ENCODE results near the gene MORF4L1.

Gene MORF4L1

DNA sequence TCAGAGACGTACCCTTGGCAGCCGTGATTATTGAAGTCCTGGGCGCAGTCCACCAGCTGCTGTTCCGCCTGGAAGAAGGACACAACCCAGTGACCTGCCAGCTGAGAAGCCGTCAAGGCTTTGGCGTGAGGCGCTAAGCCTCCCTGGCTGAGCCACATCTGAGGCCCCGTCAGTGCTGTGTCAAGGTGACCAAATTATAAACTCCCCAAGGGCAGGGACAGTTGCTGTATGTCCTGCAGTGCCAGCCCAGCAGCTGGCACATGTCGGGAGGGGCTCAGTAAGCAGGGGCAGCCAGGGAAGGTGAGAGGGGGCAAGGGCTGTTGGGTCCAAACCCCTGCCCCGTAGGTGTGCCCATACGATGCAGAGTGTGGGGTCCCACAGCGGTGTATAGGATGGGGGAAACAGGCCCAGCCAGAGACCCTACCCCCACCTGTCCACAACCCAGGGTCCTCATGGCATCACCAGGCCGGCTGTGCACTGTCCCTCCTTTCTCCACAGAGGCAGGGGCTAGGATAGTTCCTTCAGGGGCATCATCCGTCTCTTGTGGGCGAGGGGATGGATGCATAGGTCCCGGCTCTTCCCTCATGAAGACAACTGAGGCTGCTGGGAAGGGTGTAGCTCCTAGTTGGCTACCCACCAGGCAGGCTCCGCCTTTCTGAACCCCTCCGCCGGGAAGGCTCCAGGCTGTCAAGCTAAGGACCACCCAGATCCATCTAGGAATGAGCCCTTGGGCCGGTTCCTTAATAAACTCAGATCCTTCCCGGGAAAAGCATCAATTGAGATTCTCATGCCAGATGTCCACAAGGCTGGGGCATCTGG lies 59.0 kb downstream of the MORF4L1 start:
- in situ Hi-C loops (cut with HindIII; ENCODE audit: low sequenced_read_pairs) = no loop called here
- no peak for DNase-seq (ENCODE audit: low read depth)
- TF ChIP-seq, protein P1, sequence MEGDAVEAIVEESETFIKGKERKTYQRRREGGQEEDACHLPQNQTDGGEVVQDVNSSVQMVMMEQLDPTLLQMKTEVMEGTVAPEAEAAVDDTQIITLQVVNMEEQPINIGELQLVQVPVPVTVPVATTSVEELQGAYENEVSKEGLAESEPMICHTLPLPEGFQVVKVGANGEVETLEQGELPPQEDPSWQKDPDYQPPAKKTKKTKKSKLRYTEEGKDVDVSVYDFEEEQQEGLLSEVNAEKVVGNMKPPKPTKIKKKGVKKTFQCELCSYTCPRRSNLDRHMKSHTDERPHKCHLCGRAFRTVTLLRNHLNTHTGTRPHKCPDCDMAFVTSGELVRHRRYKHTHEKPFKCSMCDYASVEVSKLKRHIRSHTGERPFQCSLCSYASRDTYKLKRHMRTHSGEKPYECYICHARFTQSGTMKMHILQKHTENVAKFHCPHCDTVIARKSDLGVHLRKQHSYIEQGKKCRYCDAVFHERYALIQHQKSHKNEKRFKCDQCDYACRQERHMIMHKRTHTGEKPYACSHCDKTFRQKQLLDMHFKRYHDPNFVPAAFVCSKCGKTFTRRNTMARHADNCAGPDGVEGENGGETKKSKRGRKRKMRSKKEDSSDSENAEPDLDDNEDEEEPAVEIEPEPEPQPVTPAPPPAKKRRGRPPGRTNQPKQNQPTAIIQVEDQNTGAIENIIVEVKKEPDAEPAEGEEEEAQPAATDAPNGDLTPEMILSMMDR (IDR thresholded peaks at IDR 0.05; ENCODE audit: low read depth, low read length, missing control alignments) = no peak
- H3K4me3 ChIP-seq (ENCODE audit: low read depth, low read length) = no peak overlapping the region

DNA sequence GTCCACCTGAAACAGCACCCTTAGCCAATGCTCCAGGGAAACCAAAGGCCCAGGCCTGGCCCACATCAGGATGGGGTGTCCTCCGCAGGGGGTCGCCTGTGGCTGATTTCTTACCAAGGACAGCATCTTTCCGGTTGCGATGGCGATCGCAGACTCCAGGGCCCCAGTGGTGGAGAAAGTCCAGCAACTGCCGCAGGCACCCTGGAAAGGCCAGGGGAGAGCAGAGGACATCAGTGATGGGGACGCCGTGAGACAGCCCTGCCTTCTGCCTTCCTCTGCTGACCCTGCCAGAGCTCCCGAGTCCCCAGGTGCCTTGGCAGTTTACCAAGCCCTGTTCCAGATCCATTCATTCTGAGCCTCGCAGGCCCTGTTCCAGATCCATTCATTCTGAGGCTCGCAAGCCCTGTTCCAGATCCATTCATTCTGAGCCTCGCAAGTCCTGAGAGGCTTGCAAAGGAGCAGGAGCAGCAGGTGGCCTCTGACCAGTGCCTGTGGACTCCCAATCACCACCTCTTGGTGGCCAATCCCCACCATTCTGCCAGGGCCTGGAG lies 59.6 kb downstream of the MORF4L1 start:
- H3K4me3 ChIP-seq (ENCODE audit: low read depth, low read length) = no peak overlapping the region
- DNase-seq (ENCODE audit: low read depth) = no peak
- TF ChIP-seq, protein P1 (IDR thresholded peaks at IDR 0.05; ENCODE audit: low read depth, low read length, missing control alignments) = no peak
- in situ Hi-C loops (cut with HindIII; ENCODE audit: low sequenced_read_pairs) = no loop called here

DNA sequence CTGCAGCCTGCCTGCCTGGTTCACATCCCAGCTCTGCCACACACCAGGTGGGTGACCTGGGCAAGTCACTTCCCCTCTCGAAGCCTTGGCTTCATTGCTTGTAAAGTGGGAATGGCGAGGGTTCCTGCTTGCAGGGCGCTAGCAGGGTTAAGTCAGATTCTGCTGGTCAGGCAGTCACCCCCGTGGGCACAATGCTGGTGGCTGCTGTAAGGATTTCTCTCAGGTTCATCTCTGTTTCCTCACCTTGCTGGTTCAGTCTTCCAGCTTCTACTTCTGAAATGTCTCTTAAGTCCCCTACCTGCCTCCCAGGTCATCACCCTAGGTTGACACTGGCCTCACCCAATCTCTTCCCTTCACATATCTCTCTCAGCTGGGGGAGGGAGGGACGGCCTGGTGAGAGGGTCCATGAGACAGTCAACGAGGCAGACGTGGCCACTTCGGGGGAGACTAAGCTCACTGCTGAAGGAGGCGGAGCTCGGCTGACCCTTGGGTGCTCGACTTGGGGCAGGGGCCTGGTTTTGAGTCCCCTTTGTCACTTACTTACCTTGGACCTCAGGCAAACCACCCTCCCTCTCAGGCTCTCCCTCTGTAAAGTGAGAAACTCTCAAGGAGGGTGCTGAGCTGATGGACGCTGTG lies 60.6 kb downstream of the MORF4L1 start:
- no peak overlapping the region for H3K4me3 ChIP-seq (ENCODE audit: low read depth, low read length)
- TF ChIP-seq, protein P1 (IDR thresholded peaks at IDR 0.05; ENCODE audit: low read depth, low read length, missing control alignments) = no peak
- DNase-seq (ENCODE audit: low read depth) = no peak
- in situ Hi-C loops (cut with HindIII; ENCODE audit: low sequenced_read_pairs) = no loop called here

DNA sequence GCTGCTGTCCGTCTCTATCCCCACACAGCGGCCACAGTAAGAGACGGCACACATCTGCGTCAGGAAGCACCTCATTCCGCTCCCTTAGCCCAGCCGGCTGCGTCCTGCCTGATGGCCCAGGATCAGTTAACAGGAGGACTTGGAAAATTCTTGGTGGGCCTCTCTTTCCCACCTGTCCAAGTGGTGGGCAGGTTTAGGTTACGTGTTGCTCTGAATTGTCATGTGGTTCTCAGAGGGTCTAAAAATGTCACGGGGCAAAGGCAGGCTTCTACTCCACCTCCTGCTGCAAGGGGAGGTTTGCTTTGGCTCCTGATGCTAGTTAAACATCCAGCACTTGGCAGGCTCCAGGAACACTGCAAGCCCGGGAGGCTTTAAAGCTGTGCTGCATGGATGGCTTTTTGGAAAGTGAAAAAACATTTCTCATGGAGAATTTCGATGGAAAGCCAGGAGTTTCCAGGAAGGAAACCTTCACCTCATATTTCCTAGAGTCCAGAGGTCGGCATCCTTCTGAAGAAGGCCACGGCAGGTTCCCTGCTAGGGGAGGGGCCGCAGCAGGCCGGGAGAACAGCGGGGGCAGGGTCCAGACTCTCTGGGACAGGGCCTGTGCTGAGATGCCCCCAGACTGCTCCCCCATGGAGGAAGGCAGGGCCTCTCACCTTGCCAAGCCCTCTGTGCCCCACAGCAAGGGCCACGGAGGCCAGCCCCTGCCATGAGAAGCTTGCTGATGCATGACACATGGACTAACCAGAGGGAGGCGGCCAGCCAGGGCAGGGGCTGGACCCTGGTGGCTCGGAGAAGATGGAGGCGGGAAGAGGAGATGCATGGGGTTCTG lies 61.3 kb downstream of the MORF4L1 start:
- H3K4me3 ChIP-seq (ENCODE audit: low read depth, low read length) = no peak overlapping the region
- peak; percentile 51 for DNase-seq (ENCODE audit: low read depth)
- in situ Hi-C loops (cut with HindIII; ENCODE audit: low sequenced_read_pairs) = no loop called here
- TF ChIP-seq, protein P1 (IDR thresholded peaks at IDR 0.05; ENCODE audit: low read depth, low read length, missing control alignments) = no peak

DNA sequence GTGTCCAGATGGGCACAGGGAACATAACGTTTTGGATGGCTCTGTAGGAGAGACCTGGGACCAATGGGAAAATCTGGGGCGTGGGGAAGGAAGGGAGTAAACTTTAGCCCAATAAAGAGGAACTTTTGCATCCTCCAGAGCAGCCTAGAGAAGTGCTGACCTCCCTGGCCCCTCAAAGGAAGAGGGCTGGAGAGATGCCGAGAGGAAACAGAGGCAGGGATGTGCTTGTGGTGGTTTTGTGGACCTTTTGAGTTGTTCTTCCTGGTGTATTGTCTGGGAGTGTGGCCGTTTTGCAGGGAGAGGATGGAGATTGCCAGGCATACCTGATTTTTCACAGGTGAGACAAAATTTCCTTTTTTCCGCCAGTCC lies 61.9 kb downstream of the MORF4L1 start:
- in situ Hi-C loops (cut with HindIII; ENCODE audit: low sequenced_read_pairs) = no loop called here
- TF ChIP-seq, protein P1 (IDR thresholded peaks at IDR 0.05; ENCODE audit: low read depth, low read length, missing control alignments) = no peak
- DNase-seq (ENCODE audit: low read depth) = no peak
- no peak overlapping the region for H3K4me3 ChIP-seq (ENCODE audit: low read depth, low read length)

DNA sequence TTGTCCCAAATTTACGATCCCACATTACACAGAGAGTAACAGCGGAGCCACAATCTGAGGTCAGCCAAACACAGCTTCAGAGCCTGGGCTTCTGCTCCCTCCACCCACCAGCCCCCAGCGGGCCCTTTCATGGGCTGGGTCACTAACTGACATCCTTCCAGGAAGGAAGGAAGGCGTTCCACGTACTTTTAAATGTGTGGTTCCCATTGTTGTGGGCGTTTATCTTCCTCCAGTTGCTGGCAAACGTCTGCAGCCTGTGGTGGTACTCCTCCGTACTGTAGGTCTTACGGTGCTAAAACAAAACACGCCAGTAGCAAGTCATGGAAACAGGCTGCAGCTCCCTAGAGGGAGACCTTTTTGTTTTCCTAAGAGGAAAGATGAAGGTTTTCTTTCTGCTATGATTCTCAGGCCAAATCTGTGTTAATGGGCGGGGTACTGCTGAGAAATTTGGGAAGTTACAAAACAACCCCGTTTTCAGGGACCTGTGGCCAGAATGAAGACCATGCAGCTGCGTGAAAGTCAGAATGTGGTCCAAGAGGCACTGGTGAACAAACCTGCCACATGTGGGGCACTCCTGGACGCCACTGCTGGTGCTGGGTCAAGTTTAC lies 64.5 kb downstream of the MORF4L1 start:
- no peak for DNase-seq (ENCODE audit: low read depth)
- TF ChIP-seq, protein P1 (IDR thresholded peaks at IDR 0.05; ENCODE audit: low read depth, low read length, missing control alignments) = no peak
- in situ Hi-C loops (cut with HindIII; ENCODE audit: low sequenced_read_pairs) = no loop called here
- no peak overlapping the region for H3K4me3 ChIP-seq (ENCODE audit: low read depth, low read length)
